HG02571 (cell line): ENCODE measurements around the gene SMG6.

Experiments used
- ATAC-seq: cut with Tn5 transposase; IDR thresholded peaks from one replicate; pipeline ENCODE4 v1.9.1; 2021; ENCODE audit warnings: mild to moderate bottlenecking, moderate library complexity; ENCODE audit not compliant: unreplicated experiment

SMG6 gene

DNA sequence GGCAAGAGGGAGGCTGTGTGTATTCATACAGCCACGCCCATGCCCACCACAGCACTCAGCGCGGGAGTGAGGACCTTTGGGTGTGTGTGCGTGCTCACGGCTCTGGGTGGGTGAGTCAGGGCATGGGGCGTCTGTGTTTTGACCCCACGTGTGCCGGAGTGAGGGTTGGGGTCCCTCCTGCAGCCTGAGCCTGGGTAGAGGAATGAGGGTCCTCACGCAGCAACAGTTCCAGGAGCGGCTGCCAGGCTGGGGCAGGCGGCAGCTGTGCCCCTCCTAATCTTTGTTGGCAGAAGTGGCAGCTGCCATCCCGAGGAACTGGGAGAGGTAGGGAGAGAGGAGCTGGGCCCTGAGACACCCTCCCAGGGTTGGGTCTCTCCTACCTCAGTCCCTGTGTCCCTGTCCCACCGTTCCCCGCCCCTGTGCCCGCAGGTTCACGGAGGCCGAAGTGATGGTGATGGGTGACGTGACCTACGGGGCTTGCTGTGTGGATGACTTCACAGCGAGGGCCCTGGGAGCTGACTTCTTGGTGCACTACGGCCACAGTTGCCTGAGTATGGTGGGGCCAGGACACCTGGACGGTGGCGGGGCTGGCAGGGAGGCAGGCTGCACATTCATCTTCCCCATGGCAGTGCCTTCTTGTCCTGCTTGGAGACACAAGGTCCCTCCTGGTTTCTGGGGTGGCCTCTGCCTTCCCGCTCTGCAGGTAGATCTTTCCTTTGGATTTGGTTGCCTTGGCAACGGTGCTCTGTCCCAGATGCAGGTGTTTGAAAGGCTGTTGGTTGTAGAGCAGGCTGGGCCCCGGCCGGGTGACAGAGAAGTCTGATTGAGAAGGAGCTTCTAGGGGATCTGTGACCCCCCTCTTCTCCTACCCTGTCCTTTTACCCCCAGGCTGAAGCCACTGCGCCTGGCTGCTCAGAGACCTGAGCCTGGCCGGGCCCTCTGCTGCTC is 267.8 kb downstream of the SMG6 start:
- no peak for ATAC-seq

DNA sequence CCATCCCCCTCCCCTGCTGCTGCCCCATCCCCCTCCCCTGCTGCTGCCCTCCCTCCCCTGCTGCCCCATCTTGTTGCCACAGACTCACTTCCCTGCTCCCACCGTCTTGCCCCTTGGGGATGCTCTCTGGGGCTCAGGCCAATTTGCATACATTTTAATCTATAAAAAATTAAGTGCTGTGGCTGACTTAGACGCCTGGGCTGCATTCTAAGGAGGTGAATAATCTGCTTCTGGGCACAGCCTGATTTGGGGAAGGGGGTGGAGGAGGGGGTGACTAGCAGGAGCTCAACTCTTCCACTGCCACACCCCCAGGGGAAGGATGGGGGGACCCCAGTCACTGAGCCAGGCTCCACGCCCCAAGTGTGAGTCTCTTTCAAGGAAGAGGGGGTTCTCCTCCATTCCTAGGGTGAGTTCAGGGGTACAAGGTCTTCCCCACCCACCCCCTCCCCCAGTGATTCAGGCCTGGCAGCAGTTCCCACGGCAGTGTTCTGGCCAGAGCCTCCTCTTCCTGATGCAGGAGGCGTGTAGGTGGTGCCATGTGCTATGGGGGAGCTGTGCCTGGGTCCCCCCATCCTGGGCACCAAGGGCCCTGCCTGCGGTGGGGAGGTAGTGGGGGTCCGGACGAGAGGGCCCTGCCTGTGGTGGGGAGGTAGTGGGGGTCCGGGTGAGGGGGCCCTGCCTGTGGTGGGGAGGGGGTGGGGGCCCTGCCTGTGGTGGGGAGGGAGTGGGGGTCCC is 268.6 kb downstream of the SMG6 start:
- ATAC-seq = no peak

DNA sequence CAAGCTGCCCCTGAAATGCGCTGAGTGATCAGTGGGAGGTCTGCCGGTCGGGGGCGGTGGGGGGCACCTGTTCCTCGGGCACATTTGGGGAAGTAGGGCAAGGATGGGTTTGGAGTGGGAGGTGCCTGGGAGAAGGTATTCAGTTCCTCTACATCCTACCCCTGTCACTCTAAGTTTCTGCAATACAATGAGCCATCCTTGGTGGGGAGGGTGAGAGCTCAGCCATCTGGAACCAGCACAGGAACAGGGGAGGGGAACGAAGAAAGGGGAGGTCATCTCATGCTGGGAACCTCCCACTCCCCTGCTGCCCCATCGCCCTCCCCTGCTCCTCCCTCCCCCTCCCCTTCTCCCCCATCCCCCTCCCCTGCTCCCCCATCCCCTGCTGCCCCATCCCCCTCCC is 269.4 kb downstream of the SMG6 start:
- ATAC-seq = no peak

DNA sequence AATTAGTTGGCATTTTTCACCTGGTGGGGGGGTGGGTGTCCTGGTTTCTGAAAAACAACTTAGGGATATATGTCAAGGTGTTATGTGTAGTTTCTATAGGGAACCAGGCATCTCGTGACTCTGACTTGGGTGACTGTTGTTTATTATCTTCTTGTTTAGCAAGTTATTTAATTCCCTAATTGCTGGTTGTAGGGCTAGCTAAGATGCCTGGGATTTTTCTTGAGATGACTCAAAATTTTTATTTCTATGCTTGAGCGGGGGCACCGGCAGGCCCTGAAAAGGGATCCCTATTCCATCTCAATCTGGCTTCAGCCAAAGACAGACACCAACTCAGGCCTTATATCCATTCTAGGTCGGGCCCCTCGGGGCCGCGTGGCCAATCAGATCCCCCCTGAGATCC is 270.4 kb downstream of the SMG6 start:
- no peak for ATAC-seq

DNA sequence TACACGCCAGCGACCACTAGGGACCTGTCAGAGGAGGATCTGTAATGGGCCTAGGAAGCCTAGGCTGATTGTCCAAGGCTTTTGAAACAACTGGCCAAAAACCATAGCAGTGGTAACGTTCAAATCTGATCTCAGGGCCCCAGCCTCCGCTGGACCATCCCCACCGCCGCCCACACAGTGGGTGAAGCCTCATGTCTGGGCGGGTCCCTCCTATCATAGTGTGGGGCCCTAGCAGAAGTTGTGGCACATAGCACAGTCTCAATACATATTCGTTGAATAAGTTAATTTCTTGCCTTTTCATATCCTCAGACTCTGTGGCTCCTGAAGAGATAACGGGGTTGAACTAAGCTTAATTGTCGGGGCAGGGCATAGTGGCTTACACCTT is 272.8 kb downstream of the SMG6 start:
- peak; percentile 8 for ATAC-seq

DNA sequence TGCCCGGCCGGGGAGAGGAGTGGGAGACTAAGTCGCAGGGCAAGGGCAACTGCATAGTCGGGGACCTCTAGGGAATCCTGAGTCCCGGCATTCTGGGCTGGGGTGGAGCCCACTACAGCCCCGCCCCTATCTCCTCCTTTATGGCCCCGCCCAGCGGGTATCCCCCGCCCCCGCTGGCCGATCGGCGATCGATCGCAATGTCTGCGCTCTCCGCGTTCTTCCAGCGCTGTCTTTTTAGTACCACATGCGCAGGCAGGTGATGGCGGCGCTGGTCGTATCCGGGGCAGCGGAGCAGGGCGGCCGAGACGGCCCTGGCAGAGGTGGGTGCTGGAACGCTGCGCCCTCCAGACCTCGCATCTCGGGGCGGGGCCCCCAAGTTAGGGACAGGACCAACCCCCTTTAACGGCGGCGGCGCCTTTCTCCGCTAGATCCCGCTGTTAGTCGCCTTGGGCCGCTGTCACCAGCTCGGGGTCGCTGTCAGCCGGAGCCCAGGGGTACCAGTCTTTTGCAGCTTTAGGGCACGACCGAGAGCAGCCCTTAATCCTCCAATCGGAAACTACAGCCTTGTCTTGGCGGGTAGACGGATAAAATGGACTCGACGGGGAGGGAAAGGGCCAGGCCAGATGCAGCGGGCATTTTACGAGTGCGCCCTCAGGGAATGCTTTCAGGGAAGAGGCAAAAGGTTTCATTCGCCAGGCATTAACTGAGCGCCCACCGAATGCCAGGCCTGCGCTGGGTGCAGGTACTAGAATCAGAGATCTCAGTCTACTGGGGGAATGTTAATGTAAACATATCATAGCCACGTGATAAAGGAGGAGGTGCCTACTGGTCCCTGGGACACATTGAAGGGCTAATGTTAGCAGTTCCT is 273.4 kb downstream of the SMG6 start, which contains the start of gene DPH1:
Gene DPH1, plus strand, starts transcription at position 243 of the 868 bp plus-strand sequence. Its CDS starts 17 bp downstream, at position 260.
- ATAC-seq = peak; percentile 52

DNA sequence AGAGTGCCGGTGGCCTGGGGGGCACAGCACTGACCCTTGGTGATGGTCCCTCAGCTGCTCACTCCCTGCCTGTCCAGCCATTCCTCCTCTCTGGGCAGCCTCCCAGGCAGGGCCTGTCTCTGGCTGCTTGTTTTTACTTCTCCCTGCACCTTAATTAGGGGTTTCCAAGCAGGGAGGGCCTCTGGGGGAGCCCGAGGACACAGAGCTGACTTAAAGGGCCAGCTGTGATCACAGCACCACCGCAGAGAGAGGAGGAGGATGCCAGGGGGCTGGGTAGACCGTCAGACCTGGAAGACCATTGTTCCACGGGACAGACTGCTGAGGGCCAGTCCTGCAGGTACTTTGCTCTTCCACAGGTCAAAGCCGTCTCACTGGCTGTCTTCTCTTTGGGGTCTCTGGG is 274.8 kb downstream of the SMG6 start:
- ATAC-seq = no peak

DNA sequence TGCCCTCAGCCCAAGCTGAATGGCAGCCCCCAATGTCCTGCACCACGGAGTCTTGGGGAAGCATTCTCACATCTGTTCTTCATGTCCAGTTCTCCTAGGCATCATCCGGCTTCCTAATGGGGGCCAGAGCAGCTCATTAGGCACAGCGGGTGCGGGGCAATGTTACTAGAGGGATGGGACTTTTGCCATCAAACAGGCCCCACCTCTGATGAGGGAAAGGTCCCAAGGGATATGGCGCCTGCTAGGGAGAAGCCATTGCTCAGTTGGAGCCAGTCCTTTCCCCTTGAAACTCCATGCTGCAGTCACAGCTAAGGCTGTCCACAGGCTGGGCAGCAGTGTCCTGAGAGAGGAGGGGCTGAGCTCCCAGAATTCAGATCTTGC is 275.4 kb downstream of the SMG6 start:
- no peak for ATAC-seq

DNA sequence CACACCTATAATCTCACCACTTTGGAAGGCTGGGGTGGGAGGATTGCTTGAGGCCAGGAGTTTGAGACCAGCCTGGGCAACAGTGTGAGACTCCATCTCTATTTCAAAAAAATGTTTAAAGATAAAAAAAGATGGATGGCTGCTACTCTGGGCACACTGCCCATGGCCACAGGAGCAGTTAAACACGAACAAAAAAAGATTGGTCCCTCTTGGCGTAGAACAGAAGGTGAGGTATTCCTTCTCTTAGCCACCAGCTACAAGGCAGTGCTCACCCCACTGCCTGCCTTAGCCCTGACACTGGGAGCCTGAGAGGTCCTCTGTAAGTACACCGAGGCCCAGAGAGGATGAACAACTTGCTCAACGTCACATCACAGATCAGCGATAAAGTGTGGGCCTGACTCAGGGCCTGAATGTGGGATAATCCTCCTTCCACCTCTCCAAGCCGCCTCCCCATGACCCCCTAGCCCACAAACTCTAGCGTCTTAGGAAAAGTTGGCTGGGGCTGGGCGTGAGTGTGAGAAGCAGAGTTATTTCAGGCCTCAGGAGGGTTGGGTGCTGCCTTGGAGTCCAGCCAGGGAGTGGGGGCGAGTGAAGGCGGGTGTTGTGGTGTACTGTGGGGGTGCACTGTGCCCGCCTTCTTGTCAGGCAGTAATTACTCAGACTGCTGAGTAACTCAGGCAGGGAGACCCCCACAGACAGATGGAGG is 275.9 kb downstream of the SMG6 start:
- no peak for ATAC-seq

DNA sequence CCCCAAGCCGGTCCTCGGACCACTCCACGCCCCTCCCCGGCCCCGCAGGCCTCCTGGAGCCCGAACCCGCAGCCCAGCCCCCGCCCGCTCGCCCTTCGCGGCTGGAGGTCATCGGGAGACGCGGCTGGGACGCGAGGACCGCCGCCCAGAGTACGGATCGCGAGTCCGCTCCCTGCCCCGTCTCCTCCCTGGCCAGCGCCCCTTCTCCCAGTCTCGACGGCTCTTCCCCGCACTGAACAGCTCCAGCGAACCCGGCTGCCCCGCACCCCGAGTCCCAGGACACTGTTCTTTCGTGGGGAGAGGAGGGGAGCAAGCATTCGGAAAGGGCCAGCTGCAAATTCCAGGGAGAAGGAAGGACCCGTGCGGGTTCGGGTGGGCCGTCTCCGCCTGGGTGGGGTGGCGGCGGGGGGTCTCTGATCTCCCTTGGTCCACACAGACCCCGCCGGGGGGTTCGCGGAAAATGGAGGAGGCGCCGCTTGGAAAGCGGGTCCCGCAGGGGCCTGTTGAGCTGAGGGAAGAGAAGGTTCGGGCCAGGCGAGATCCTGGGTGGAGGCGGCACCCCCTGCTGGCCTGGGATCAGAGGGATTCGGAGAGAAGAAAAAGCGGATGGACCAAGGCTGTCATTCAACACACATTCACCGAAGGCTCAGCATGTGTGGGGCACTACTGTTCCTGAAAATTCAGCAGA is 277.8 kb downstream of the SMG6 start:
- no peak for ATAC-seq

DNA sequence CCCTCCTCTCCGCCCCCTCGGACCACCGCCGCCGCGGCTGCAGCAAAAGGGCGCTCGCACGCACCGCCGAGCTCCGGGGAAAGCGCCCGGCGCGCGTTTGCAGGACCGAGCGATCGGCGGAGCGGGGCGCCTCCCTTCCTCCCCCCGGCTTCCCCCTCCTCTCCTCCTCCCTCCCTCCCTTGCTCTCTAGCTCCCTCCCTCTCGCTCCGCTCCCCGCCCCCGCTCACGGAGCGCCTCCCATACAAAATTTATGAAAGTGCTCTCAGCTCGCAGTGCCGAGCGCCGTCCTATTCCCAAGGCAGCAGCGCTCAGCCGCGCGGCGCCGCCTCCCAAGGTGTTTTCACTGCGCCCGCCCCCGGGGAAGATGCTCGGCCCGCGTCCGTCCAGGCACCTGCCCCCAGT is 278.4 kb downstream of the SMG6 start, which contains the start of gene RTN4RL1:
Gene RTN4RL1, minus strand, starts transcription at position 115 of the 402 bp plus-strand sequence. CDS start 469 bp downstream, outside the sequence.
- no peak for ATAC-seq

DNA sequence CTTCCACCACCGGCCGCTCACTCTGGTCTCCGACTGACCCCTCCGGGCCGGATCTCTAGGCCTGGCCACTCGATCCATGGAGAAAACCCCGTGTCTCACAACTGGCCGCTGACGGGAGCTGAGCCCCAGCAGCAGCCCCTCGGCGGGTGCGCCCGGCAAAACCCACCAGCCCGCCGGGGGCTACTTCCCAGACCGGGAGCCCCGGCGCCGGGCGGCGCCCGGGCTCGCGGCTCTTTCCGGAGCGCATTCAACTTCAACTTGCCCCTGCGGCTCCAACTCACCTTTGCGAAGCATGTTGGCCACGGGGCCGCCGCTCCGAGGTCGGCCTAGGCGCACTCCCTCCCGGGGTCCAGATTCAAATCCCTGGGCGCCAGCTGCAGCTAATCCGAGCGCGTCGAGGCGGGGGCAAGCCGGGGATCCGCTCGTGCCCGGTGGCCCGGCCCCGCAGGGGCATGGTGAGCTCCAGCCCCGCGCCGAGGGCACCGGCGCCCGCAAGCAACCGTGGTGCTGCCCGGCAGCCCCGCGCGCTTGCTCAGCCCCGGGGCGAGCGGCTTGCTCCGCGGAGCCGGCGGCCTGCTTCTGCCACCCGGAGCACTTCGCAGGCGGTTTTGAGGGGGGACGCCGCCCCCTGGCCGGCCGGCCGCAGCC is 278.9 kb downstream of the SMG6 start:
- no peak for ATAC-seq

DNA sequence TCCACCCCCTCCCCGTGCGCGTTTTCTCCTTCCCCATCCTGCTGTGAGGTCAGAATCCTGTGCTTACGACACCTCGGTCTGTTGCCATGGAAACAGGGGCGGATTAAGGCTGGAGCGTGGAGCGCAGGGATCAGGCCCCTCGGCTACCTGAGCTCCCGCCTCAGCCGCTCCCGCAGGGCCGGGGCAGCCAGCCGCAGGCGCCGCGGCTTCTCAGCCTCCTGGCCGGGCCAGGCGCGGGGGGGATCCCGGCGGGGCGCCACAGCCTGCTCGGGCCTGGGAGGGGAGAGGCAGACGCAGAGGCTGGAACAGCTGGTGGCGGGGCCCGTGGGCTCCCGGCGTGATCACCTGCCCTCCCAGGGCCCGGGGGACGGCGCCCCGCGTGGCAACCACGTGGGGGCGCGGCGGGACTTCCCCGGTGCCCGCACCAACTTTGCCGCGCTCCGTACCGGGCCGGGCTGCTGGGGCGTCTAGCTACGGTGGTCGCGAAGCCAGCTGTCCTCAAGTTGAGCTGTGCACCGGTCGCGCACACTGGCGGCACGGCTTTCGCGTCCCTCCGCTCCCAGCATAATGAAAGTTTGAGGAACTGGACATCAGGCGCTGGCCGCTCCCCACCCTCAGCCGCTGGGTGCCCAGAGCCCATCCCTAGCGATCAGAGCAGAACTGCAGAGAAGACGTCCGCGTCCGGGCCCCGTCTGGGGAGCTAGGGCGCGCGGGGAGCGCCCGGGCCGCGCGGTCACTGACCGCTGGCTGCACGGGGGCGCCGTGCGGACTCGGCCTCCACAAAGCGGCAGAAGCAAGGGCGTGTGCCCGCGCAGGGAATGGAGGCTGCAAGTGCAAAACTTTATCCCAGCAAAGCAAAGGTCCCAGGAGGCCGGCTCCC is 279.7 kb downstream of the SMG6 start:
- ATAC-seq = no peak

DNA sequence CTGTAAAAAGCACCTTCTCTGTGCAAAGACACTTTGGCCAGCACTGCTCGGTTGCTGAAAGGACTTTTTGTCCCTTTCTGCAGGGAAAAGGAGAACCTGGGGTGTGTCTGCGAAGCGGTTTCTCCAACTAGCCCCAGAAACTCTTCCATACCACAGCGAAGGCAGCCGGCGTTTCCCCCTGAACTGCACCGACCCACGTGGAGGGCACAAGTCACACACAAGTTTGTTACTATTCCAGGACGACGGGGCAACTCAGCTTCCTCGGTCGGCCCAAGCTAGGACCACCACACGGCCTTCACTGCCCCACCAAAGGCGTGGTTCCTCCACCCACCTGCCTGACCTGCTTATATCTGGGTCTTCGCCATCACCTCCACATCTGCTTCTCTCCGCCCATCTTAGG is 280.3 kb downstream of the SMG6 start:
- no peak for ATAC-seq

DNA sequence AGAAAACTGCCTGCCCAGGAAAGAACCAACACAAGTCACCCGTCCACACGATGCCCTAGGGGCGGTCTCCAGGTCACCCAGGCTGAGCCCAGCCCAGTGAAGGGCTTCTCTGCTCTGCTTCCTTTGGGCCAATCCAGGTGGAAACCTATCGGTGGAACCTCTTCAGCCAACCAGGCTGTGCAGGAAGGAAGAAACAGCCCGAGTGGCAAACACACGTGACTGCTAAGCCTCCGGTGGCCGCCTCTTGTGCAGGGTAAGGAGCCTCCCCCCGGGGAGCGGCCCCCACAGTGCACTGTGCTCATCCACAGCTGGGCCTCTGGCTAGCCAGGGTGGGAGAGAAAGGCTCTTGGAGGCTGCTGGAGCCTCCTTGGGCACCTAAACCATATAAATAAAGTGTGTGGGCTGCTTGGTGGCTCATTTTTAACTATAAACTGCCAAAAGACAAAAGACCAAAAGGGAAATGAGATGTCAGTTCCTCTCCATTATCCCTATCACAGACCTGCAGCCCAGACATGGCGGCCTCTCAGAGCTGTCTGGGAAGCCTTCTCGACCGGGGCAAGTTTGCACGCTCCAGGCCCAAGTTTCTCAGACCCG is 280.8 kb downstream of the SMG6 start:
- no peak for ATAC-seq

DNA sequence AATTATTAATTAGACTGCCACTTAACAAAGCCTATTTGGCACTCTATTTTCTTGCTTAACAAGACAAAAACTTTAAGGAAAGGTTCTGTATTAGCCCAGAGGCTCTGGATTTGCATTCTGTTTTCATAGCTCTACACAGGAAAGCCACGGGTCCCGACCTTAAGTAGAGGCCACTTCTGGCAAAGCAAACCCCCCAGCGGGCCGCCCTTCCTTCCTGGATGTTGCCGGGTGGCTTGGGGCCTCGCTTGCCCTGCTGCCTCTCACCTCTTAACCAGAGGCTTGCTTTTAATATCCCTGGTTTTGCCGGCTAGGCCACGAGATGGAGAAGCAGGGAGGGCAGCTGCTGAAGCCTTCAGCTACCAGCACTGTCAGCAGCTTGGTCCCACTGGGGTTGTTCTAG is 282.9 kb downstream of the SMG6 start:
- ATAC-seq = no peak

DNA sequence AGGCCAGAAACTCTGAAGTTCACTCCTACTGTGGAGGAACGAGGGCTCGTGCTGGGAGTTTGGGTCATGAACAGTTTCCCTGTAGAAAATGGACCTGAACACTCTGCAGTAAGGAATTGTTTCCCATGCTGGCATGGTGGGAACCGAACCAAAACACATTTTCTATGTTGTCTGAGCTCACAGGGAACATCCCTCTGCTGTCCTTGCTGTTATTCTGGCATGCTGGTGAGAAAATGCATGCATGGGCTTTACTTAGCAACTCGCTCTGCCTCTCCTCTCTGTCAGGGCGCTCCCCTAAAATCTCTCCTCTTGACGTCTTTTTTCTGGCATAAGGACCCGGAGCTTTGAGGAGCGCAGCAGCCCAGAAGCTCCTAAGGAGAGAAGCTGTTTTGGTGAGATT is 283.9 kb downstream of the SMG6 start:
- no peak for ATAC-seq
